Skeletal muscle satellite cell (primary cell): ENCODE results near the gene DOCK8. TPM values are rescaled to one million over a fixed set of nuclear protein-coding genes. Genes with fewer than 3 reads are reported as not detected.
"Not testable (repeated sequence)": the region's sequence is repeated elsewhere in the genome, so short reads cannot be mapped to it uniquely, and the experiment has no call there.

Experiments used
- H3K27me3 ChIP-seq: 2 replicates; pipeline ENCODE4 v1.7.0; 2013; ENCODE audit warnings: low read length; ENCODE audit not compliant: control insufficient read depth, insufficient read depth
- H3K36me3 ChIP-seq: 2 replicates; pipeline ENCODE4 v1.7.0; 2013; ENCODE audit warnings: mild to moderate bottlenecking, control low read depth, low read length; ENCODE audit not compliant: insufficient read depth
- H3K4me1 ChIP-seq: 2 replicates; pipeline ENCODE4 v1.7.0; 2013; ENCODE audit warnings: low read length; ENCODE audit not compliant: control insufficient read depth, insufficient read depth
- H3K4me2 ChIP-seq: 2 replicates; pipeline ENCODE4 v1.7.0; 2013; ENCODE audit warnings: mild to moderate bottlenecking, low read length
- H3K4me3 ChIP-seq: 2 replicates; pipeline ENCODE4 v1.7.0; 2013; ENCODE audit warnings: low read length
- H3K9ac ChIP-seq: 2 replicates; pipeline ENCODE4 v1.7.0; 2013; ENCODE audit warnings: mild to moderate bottlenecking, low read depth, low read length, moderate library complexity
- H3K9me3 ChIP-seq: replicated peaks from 2 replicates; pipeline ENCODE4 v1.7.0; 2013; ENCODE audit warnings: mild to moderate bottlenecking, control low read depth, low read length
- total RNA-seq: library from RNA; depleted of rRNA; stranded (reverse); fragments of >200 nt; gene quantifications from 2 replicates; pipeline ENCODE4 v1.2.3, GENCODE V29; 2012; rRNA removed

Gene DOCK8
- total RNA-seq: under 0.01 and 0.25 TPM in 2 replicates

DNA sequence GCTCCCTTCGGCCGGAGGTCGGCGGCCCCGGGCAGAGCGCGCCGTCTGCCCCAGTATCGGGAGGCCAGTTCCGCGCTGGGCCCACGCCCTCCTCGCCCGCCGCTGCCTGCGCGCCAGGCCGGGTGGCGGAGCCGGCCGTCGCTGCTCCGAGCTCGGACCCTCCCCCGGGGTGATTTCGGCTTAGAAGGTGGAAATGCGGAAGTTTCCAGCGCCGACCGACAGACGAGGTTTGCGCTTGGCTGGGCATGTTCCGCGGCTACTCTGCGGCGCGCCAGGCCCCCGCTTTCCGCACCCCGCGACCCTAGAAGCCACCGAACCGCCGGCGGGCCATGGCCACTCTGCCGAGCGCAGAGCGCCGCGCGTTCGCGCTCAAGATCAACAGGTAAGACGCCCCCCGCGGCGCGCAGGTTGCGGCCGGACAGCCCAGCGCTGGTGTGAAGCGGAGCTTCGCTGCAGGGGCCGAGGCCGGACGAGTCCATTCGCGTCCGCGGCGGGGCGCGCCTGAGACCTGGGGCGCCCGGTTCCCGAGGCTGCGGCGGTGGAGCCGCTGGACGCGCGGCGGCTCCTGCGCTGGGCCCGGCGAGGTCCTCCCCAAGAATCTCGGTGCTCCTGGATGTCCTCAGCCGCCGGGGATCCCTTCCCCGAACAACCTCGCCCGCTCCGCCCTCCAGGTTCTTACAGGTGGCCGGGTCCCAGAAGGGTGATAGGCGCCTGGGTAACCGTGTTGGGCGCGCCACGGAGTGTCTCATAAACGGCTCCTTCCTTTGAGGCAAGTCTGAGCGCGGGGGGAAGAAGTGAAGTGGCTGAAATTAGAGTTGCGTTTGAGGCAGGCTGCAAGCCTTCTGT lies at the start of gene DOCK8:
Gene DOCK8 (plus strand): TSS at position 218 of the 846 bp plus-strand sequence. CDS start 112 bp downstream, at position 330.
- no peaks in the 10 kb centered on the region for H3K36me3 ChIP-seq
- H3K9ac ChIP-seq: no peak within 1 kb of the TSS
- peaks cover 3% of the 10 kb centered on the region for H3K4me1 ChIP-seq
- H3K4me3 ChIP-seq: peak within 1 kb of the TSS; percentile 70
- H3K27me3 ChIP-seq: peaks cover 49% of the 10 kb centered on the region
- H3K4me2 ChIP-seq: peak within 1 kb of the TSS; percentile 86
- H3K9me3 ChIP-seq: no peaks in the 10 kb centered on the region

DNA sequence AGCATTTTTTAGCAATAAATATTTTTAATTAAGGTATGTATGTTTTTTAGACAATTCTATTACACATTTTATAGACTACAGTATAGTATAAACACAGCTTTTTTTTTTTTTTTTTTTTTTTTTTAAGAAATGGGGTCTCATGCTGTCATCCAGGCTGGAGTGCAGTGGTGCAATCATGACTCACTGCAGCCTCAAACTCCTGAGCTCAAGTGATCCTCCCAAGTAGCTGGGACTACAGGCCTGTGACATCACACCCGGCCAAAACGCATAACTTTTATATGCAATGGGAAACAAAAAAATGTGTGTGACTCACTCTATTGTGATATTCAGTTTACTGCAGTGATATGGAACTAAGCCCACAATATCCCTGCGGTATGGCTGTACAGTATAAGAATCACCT lies 44.9 kb upstream of the DOCK8 start:
- not testable (repeated sequence) for H3K4me2 ChIP-seq, H3K4me3 ChIP-seq, H3K4me1 ChIP-seq, H3K27me3 ChIP-seq, H3K9ac ChIP-seq, H3K9me3 ChIP-seq, H3K36me3 ChIP-seq

GRCh38 chr9:178140-178825 lies 36.4 kb upstream of the DOCK8 start:
- H3K4me1 ChIP-seq, H3K27me3 ChIP-seq, H3K9me3 ChIP-seq, H3K36me3 ChIP-seq: not testable (repeated sequence)
- H3K4me2 ChIP-seq: peak overlapping the region; percentile 66
- peak overlapping the region; percentile 59 for H3K9ac ChIP-seq
- peak overlapping the region; percentile 64 for H3K4me3 ChIP-seq

DNA sequence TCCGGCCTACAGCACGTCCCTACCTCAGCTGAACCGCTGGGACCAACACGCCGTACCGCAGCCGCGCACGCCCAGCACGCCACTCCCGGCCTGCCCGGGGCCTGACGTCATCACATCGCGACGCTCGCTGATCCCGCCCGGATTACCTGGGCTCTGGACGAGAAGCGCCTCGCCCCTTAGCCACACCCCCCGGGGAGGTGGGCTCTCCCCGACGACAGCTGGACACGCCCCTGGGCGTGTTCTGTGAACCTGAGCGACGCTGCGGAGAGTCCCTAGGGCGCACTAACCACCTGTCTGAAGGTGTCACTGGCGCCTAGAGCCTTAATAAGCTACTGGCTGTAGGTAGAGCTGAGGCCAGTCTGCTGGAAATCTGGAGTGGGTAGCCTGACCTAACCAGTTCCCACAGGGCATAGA lies 35.7 kb upstream of the DOCK8 start, which contains the start of gene ZNG1A:
Gene ZNG1A (minus strand): TSS at position 87 of the 414 bp plus-strand sequence. CDS start 87 bp downstream, outside the sequence.
- H3K4me1 ChIP-seq, H3K9me3 ChIP-seq, H3K27me3 ChIP-seq, H3K36me3 ChIP-seq: not testable (repeated sequence)
- peak within 1 kb of the TSS; percentile 66 for H3K4me2 ChIP-seq
- peak within 1 kb of the TSS; percentile 70 for H3K4me3 ChIP-seq
- peak within 1 kb of the TSS; percentile 64 for H3K9ac ChIP-seq

DNA sequence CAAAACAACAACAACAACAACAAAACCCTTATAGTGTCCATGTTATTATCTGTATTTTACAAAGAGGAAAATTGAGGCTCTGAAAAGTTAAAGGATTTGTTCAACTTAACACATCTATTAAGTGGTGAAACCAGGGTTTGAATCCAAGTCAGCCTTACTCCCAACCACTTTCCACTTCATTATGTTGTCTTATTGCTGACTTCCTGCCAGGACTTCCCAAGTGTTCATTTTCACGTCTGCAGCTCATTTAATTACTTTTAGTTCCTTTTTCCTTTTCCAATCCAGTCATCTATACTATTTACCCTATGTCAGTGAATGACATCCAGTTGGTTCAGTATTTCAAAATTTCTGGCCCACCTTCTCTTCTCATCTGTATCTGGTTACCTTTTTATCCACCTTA lies 15.1 kb upstream of the DOCK8 start:
- H3K27me3 ChIP-seq, H3K9ac ChIP-seq, H3K4me1 ChIP-seq, H3K9me3 ChIP-seq, H3K4me3 ChIP-seq, H3K4me2 ChIP-seq, H3K36me3 ChIP-seq: not testable (repeated sequence)

DNA sequence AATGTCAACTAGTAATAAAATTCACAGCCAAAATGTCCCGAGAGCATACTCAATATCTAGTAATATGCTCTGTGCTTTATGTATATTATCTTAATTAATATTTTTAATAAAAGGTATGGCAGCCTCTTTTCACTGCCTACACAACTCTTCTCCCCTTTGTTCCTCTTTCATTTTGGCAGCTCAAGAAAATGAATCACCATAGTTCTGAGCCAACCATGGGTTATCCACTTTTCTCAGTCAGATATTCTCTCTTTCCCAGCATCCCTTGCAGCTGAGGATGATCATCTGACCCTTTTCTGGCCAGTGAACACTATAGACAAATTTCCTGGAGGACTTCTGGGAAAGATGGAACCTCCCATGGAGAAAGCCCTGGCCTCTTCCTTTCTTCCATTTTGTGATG lies 8.2 kb upstream of the DOCK8 start:
- Histone ChIP-seq H3K4me3 (no peak overlapping the region), H3K9ac (no peak overlapping the region), H3K4me2 (no peak overlapping the region), H3K27me3 (peaks cover 5% of the 10 kb centered on the region), H3K36me3 (no peaks in the 10 kb centered on the region), H3K9me3 (no peaks in the 10 kb centered on the region), H3K4me1 (no peaks in the 10 kb centered on the region)

GRCh38 chr9:209143-209758 lies 5.4 kb upstream of the DOCK8 start:
- no peak overlapping the region for H3K9ac ChIP-seq
- H3K4me3 ChIP-seq: no peak overlapping the region
- no peaks in the 10 kb centered on the region for H3K4me1 ChIP-seq
- H3K36me3 ChIP-seq: no peaks in the 10 kb centered on the region
- H3K9me3 ChIP-seq: no peaks in the 10 kb centered on the region
- peaks cover 14% of the 10 kb centered on the region for H3K27me3 ChIP-seq
- H3K4me2 ChIP-seq: no peak overlapping the region

GRCh38 chr9:211036-211435 lies 3.6 kb upstream of the DOCK8 start:
- H3K4me2 ChIP-seq: no peak overlapping the region
- H3K27me3 ChIP-seq: peaks cover 30% of the 10 kb centered on the region
- no peak overlapping the region for H3K9ac ChIP-seq
- H3K4me3 ChIP-seq: no peak overlapping the region
- no peaks in the 10 kb centered on the region for H3K36me3 ChIP-seq
- H3K4me1 ChIP-seq: peaks cover 3% of the 10 kb centered on the region
- no peaks in the 10 kb centered on the region for H3K9me3 ChIP-seq

GRCh38 chr9:211557-211956 lies 3.1 kb upstream of the DOCK8 start:
- no peak overlapping the region for H3K9ac ChIP-seq
- no peak overlapping the region for H3K4me2 ChIP-seq
- H3K9me3 ChIP-seq: no peaks in the 10 kb centered on the region
- H3K36me3 ChIP-seq: no peaks in the 10 kb centered on the region
- peaks cover 3% of the 10 kb centered on the region for H3K4me1 ChIP-seq
- H3K27me3 ChIP-seq: peaks cover 35% of the 10 kb centered on the region
- H3K4me3 ChIP-seq: no peak overlapping the region

GRCh38 chr9:212297-212696 lies 2.4 kb upstream of the DOCK8 start:
- Histone ChIP-seq H3K4me2 (no peak overlapping the region), H3K4me3 (no peak overlapping the region), H3K9me3 (no peaks in the 10 kb centered on the region), H3K4me1 (peaks cover 3% of the 10 kb centered on the region), H3K36me3 (no peaks in the 10 kb centered on the region), H3K27me3 (peaks cover 43% of the 10 kb centered on the region), H3K9ac (no peak overlapping the region)

DNA sequence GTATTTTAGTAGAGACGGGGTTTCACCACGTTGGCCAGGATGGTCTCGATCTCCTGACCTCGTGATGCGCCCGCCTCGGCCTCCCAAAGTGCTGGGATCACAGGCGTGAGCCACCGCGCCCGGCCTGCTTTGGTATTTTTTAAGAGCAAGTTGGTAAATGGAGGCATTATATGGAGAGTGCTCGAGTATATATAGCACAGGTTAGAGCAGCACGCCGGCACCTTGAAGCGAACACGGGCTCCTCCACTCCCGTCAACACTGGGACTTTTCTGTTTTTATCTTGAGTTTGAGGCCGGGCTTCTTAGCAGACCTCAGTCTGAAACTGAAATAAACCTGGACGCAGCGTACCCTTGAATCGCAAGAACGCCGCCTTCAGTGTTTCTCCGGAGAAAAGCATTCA lies 764 bp upstream of the DOCK8 start:
- H3K9ac ChIP-seq, H3K9me3 ChIP-seq, H3K4me3 ChIP-seq, H3K4me2 ChIP-seq, H3K4me1 ChIP-seq, H3K36me3 ChIP-seq: not testable (repeated sequence)
- peaks cover 49% of the 10 kb centered on the region for H3K27me3 ChIP-seq
